ENCODE results near the gene RGSL1.
"Not testable (repeated sequence)": the region's sequence is repeated elsewhere in the genome, so short reads cannot be mapped to it uniquely, and the experiment has no call there.

RGSL1 gene

GRCh38 chr1:182447124-182447523, 2.8 kb upstream of the RGSL1 start:
- DNase-seq, result not testable (repeated sequence)

- DNase-seq, result no peak
These were observed 2.3 kb upstream of the RGSL1 start for GRCh38 chr1:182447660-182448059.

- no peak for DNase-seq
These were observed 3.7 kb downstream of the RGSL1 start for GRCh38 chr1:182453631-182454030.

- no peak for DNase-seq
These were observed 7.9 kb downstream of the RGSL1 start for GRCh38 chr1:182457844-182458243.

- DNase-seq, result no peak
These were observed 10.0 kb downstream of the RGSL1 start for GRCh38 chr1:182459949-182460348.

- no peak for DNase-seq
These were observed 10.6 kb downstream of the RGSL1 start for GRCh38 chr1:182460550-182460951.

- DNase-seq, result no peak
These were observed 23.6 kb downstream of the RGSL1 start for GRCh38 chr1:182473556-182473955.

GRCh38 chr1:182476625-182477024, 26.7 kb downstream of the RGSL1 start:
- no peak for DNase-seq

GRCh38 chr1:182478238-182478637, 28.3 kb downstream of the RGSL1 start:
- no peak for DNase-seq

GRCh38 chr1:182484067-182484466, 34.1 kb downstream of the RGSL1 start:
- no peak for DNase-seq

GRCh38 chr1:182484531-182485257, 34.7 kb downstream of the RGSL1 start:
- peak in 1 of 2 experiments; percentile 18 for DNase-seq

GRCh38 chr1:182485861-182486260, 35.9 kb downstream of the RGSL1 start:
- DNase-seq, result no peak

- DNase-seq, result no peak
These were observed 38.9 kb downstream of the RGSL1 start for GRCh38 chr1:182488803-182489202.

- DNase-seq, result no peak
These were observed 43.1 kb downstream of the RGSL1 start for GRCh38 chr1:182493063-182493462.

GRCh38 chr1:182495002-182495401, 45.1 kb downstream of the RGSL1 start:
- DNase-seq, result no peak

GRCh38 chr1:182495693-182496092, 45.7 kb downstream of the RGSL1 start:
- no peak for DNase-seq

- DNase-seq, result no peak
These were observed 57.7 kb downstream of the RGSL1 start for GRCh38 chr1:182507685-182508084.

- no peak for DNase-seq
These were observed 65.6 kb downstream of the RGSL1 start for GRCh38 chr1:182515556-182515955.

GRCh38 chr1:182520736-182521135, 70.8 kb downstream of the RGSL1 start:
- no peak for DNase-seq

GRCh38 chr1:182525342-182525741, 75.4 kb downstream of the RGSL1 start:
- no peak for DNase-seq

GRCh38 chr1:182527680-182528079, 77.7 kb downstream of the RGSL1 start:
- DNase-seq, result no peak

- not testable (repeated sequence) for DNase-seq
These were observed 78.3 kb downstream of the RGSL1 start for GRCh38 chr1:182528206-182528605.

- no peak for DNase-seq
These were observed 84.0 kb downstream of the RGSL1 start for GRCh38 chr1:182533896-182534295.

GRCh38 chr1:182549346-182549745, 99.4 kb downstream of the RGSL1 start:
- DNase-seq, result no peak

GRCh38 chr1:182549811-182550210, 99.9 kb downstream of the RGSL1 start:
- no peak for DNase-seq
